ENCODE measurements around the gene HDAC4. TPM values are rescaled to one million over a fixed set of nuclear protein-coding genes. Genes with fewer than 3 reads are reported as not detected.

HDAC4 gene
- total RNA-seq, 1 experiment from 2014 or later, result 32.0 TPM

- H3K4me2 ChIP-seq (ENCODE audit: insufficient read depth, insufficient read length, low read length), result no peak overlapping the region
- no peaks in the 10 kb centered on the region for H3K79me1 ChIP-seq (ENCODE audit: insufficient read depth, low read depth, low read length, poor library complexity, severe bottlenecking)
- H2AFZ ChIP-seq (ENCODE audit: low read length), result no peak overlapping the region
- H4K8ac ChIP-seq (replicated peaks; ENCODE audit: insufficient read length, low read depth, low read length), result no peak overlapping the region
- Mint-ChIP-seq H3K4me1 (peaks cover 0 to 12% of the 10 kb centered on the region in 2 experiments; a peak in 2 of 4 replicates), H3K36me3 (ENCODE audit: insufficient read depth in 1 of 3, low read depth in 3 of 3) (peaks cover 7 to 18% (median 15%) of the 10 kb centered on the region in 3 experiments; a peak in 5 of 7 replicates), H3K9me3 (no peaks in the 10 kb centered on the region; a peak in 1 of 5 replicates), H3K27ac (peak overlapping the region in 2 of 3 experiments; percentile 31 to 39; a peak in 4 of 7 replicates), H3K4me3 (no peak overlapping the region), H3K27me3 (ENCODE audit: low read depth) (no peaks in the 10 kb centered on the region)
- no peak overlapping the region for H4K5ac ChIP-seq (ENCODE audit: insufficient read length, low read depth, low read length)
- H2BK120ac ChIP-seq (ENCODE audit: low read depth, low read length, poor library complexity, severe bottlenecking), result no peak overlapping the region
- no peak for DNase-seq
- H2BK20ac ChIP-seq (ENCODE audit: low read depth, low read length, poor library complexity, severe bottlenecking), result no peak overlapping the region
- no CpG with 5 or more reads among the region's 30 CpGs for WGBS (ENCODE audit: extremely low coverage, insufficient read length, low lambda C conversion rate)
- no peaks in the 10 kb centered on the region for H4K20me1 ChIP-seq (ENCODE audit: control insufficient read depth, insufficient read depth, insufficient read length)
- H3K79me2 ChIP-seq (ENCODE audit: insufficient read depth, low read length), result no peaks in the 10 kb centered on the region
- H3K56ac ChIP-seq (ENCODE audit: insufficient read length, low read depth, low read length), result no peak overlapping the region
- no peak overlapping the region for H3K14ac ChIP-seq (ENCODE audit: insufficient read depth, low read length)
- TF ChIP-seq, protein P1, sequence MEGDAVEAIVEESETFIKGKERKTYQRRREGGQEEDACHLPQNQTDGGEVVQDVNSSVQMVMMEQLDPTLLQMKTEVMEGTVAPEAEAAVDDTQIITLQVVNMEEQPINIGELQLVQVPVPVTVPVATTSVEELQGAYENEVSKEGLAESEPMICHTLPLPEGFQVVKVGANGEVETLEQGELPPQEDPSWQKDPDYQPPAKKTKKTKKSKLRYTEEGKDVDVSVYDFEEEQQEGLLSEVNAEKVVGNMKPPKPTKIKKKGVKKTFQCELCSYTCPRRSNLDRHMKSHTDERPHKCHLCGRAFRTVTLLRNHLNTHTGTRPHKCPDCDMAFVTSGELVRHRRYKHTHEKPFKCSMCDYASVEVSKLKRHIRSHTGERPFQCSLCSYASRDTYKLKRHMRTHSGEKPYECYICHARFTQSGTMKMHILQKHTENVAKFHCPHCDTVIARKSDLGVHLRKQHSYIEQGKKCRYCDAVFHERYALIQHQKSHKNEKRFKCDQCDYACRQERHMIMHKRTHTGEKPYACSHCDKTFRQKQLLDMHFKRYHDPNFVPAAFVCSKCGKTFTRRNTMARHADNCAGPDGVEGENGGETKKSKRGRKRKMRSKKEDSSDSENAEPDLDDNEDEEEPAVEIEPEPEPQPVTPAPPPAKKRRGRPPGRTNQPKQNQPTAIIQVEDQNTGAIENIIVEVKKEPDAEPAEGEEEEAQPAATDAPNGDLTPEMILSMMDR (conservative IDR thresholded peaks at IDR 0.05), result no peak
- no peak overlapping the region for H2BK5ac ChIP-seq (ENCODE audit: insufficient read length, low read length)
- H2AK5ac ChIP-seq (ENCODE audit: insufficient read length, low read length), result no peak overlapping the region
- H4K91ac ChIP-seq (ENCODE audit: insufficient read length, low read depth, low read length), result no peak overlapping the region
- H3K9ac ChIP-seq (ENCODE audit: extremely low read depth, insufficient read length, low read length), result no peak overlapping the region
- H2BK15ac ChIP-seq (ENCODE audit: low read depth, low read length), result no peak overlapping the region
- H3K23me2 ChIP-seq (ENCODE audit: insufficient read length, low read depth, low read length, poor library complexity, severe bottlenecking), result no peaks in the 10 kb centered on the region
- no peak overlapping the region for H3T11ph ChIP-seq (ENCODE audit: low read length)
- H3K23ac ChIP-seq (ENCODE audit: insufficient read length, low read depth, low read length), result no peak overlapping the region
- no peak overlapping the region for H3K27ac ChIP-seq (ENCODE audit: insufficient read length, low read depth, low read length)
- H3K27me3 ChIP-seq (ENCODE audit: insufficient read depth, low read length), result no peaks in the 10 kb centered on the region
- H2BK12ac ChIP-seq (ENCODE audit: insufficient read length, low read depth, low read length), result no peak overlapping the region
- H3K18ac ChIP-seq (ENCODE audit: insufficient read length, low read depth, low read length), result no peak overlapping the region
- no peaks in the 10 kb centered on the region for H3K9me3 ChIP-seq (ENCODE audit: control insufficient read depth, low read depth, low read length)
- no peak overlapping the region for H3K4ac ChIP-seq (ENCODE audit: low read depth, low read length)
- no peaks in the 10 kb centered on the region for H3K4me1 ChIP-seq (ENCODE audit: insufficient read depth, low read length)
Observed at GRCh38 chr2:239061824-239062570, 338.8 kb downstream of the HDAC4 start.
